ENCODE results near the gene SIK3.

SIK3 gene

DNA sequence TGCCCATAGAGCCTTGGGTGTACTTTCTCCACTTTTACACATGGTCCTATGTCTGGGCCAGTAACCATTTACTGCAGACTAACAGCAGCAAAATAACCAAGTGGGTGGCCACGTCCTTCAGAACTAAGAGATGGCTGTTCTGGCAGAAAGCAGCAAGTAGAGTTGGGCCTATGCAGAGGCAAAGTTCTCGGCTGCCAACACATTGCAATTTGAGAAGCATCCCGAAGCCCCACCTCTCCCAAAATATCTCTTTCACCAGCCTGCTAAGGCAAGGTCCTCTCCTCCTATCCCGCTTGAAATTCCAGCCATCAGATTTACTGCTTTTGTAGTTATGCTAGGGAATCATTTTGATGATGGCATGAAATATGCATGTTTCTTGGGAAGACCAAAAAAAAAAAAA, 142.3 kb downstream of the SIK3 start:
- no peak for DNase-seq

DNA sequence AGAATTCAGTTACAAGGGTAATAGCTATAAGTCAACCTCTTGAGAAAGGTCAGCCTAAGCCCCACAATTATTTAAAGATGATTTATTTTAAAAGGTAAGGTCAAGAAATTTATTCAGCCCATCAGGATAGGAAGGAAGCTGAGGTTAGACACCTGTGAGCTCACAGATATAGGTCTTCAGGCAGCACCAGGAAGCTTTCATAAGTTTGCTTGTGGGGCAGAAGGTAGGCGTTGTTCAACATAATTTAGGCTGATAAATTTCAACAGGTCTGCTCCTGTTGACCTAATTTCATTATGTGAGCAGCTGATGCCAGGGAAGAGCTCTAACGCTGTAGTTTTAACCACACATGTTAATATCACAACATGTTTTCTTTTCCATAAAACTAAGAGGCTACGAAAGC, 142.7 kb downstream of the SIK3 start:
- peak; percentile 43 for DNase-seq

DNA sequence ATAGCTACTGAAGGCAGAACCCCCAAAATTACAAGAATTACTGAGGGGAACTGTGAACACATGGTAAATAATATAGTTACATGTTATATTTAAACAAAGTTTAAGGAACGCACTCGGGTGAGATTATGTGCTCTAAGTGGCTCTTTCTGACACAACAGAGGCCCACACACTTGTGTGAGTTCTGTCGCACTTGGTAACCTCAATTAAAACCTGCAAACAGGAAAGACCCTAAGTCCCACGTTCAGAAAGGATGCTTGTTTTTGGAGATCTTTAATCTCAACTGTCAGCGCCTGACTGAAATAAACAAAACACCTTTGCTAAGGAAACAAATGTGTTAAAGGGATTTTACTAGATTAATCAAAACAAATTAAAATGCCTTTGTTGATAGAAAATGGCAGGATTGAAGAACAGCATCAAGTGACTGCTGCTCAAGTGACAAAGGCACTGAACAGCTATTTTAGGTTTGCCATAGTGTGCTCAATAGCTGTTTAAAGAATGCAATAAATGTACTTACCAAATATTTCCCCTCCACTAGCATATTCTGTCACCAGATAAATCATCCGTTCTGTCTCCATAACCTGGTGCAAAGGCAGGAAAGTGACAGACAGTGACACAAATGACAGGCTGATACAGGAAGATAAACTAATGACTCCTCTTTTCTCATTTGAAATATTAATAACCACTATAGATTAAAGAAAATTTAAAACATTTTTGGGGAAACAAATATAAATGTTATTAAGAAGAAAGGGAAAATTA, 144.5 kb downstream of the SIK3 start:
- DNase-seq: peak; percentile 54

DNA sequence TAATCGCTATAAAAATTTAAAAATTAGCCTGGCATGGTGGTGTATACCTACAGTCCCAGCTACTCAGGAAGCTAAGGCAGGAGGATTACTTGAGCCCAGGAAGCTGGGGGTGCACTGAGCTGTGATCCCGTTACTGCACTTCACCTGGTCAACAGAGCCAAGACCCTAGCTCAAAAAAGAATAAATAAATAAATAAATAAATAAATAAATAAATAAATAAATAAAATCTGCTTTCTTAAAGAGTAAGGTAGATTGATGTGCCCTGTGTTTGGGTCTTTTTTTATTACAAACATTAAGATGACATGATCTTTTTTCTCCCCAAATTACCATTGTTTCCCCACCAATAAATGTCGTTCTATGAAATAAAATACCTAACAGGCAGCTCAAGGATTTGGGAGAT, 146.5 kb downstream of the SIK3 start:
- DNase-seq: no peak

DNA sequence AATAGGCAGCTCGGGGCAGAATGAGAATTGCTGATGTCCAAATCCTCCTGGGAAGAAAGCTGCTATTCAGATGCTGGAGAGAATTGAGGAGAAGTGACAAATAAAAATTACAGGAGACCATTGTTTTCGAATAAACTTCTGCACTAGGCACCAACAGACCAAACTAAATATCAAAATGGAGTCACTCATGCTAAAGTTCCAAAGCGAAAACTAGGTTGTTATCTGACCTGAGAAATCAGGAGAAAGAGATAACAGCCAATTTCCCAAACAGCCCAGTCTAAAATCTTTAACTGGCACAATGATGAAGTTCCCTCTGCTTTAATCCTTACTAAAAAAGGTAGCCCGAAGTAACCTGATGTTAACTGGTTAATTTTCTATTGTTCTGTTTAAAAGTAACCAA, 148.0 kb downstream of the SIK3 start:
- DNase-seq: no peak

DNA sequence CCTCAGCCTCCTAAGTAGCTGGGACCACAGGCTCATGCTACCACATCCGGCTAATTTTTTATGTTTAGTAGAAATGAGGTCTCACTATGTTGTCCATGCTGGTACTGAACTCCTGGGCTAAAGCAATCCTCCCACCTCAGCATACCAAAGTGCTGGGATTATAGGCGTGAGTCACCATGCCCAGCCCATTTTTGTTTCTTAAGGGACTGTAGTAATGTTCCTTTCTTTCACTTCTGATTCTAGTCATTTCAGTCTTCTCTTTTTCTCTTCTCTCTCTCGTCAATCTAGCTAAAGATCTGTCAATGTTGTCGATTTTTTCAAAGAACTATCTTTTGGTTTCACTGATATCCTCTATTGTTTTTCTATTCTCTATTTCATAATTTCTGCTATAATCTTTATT, 149.8 kb downstream of the SIK3 start:
- DNase-seq: no peak

DNA sequence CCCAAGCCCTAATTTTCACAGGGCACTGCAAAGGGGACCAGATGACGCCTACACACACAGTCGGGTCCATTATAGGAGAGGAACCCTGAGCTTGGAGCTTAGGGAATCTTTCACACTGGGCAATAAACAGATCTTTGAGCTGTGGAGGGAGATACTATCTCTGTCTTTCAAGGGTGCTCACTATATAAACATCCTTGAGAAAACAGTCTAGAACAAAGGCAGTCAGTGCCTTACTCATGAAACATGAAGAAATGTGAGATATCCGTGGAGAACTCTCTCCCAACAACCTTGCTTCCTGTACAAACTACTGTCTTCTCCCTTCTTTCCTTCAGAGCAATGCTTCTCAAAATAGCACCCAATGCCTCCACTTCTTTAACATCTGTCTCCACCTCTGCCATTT, 151.8 kb downstream of the SIK3 start:
- no peak for DNase-seq

DNA sequence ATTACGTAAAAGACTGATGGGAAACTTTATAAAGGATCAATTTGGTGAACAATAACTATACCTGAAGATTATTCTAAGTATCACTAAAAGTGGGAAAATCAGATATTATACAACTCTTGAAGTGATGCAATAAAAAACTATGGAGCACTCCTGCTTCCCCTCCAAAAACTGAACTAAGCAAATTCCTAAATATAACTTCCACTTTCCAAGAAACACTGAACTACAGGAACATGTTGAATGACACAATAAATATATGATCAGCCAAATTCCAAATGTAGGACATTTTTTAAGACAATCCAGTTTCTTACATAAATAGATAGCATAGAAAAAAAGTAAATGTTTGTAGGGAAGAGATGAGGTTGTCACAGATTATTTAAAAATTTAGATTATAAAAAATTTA, 158.7 kb downstream of the SIK3 start:
- no peak for DNase-seq

DNA sequence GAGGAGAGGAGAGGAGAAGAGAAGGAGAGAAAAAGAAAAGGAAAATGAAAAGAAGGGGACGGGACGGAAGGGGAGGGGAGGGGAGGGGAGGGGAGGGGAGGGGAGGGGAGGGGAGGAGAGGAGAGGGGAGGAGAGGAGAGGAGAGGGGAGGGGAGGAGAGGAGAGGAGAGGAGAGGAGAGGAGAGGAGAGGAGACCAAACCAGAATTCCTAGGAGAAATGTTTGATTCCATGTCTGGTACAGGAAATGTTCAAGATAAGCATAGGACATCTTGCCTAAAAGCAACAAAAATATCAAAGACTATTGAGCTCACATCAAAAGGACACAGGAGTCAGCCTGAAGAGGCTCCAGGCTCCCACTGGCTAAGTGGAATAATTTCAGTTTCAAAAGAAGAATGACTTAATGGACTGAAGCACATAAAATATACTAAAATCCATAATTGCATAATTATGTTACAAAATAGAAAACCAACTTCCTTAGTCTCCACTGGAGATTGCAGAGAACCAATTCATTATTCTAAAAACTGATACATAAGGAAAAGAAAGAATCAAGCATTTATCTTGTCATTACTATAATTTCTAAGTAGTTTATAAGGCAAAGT, 159.7 kb downstream of the SIK3 start:
- no peak for DNase-seq

DNA sequence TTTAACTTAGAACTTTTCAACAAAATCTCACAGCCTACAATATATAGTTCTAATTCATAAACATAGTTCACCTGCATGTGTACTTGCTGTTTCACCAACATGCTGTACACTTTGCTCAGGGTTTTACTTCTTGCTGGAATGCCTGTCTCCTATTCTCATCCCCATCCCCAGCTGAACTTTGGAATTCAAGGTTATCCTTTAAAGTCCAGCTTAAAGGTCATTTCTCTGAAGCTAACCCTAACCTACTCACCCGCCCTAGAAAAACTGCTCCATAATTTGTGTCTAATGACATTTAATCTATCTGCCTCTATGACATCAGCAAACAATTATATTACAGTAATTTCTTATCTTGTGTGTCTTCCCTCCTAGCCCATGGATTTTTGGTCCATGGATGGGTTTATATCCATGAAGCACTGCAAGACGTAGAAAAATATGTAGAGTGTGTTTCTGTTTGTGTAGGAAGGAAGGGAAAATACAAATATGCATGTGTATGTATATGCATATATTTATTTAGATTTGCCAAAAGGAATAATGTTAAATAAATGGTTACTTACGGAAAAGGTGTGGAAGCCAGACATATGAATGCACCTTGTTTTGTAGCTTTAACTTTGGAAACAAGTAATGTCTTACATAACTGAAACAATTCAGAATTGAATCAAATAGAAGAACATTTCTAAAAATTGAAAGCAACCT, 161.3 kb downstream of the SIK3 start:
- DNase-seq: no peak

DNA sequence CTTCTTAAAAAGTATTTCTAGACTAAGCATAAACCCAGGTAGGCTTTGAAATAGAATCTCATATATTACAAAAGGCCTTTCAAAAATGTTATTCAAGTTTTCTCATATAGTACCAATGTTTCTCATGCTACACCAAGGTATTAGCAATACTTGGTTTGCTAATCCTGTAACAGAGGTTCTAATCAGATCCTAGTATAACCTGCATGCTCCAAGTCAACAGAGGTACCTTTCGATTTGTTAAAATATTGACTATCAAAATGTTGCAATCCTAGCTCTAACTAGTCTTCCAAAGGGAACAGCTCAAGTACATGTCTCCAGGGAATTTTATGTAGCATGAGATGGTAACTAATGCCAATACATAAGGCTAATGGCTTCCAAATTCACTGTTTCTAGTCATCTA, 162.7 kb downstream of the SIK3 start:
- no peak for DNase-seq

DNA sequence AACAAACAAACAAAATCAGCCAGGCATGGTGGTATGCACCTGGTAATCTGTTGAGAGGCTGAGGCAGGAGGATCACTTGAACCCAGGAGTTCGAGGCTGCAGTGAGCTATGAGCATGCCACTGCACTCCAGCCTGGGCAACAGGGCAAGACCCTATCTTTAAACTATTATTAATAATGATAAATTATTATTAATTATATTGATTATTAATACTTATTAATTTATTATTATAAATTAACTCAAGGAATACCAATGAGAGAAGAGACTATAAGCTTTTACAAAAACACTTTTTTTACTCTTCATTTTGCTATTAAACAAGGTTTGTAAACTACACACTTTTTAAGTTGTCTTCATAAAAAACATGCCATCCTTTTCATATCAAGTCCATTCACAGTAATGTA, 163.1 kb downstream of the SIK3 start:
- no peak for DNase-seq

DNA sequence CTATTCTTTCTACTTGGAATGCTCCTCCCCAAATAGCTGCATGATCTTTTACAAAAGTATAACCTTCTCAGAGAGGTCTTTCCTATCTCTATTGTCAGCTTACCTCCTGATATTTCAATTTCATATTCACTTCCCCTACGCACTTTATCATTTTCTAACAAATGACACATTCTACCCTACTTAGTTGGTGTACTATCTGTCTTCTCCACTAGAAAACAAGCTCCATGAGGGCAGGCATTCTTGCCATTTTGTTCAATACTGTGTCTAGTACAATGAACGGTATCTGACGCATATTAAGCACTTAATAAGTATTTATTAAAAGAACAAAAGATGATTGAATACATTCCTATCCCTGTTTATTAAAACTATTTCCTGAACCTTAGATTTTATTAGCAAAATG, 164.3 kb downstream of the SIK3 start:
- no peak for DNase-seq

DNA sequence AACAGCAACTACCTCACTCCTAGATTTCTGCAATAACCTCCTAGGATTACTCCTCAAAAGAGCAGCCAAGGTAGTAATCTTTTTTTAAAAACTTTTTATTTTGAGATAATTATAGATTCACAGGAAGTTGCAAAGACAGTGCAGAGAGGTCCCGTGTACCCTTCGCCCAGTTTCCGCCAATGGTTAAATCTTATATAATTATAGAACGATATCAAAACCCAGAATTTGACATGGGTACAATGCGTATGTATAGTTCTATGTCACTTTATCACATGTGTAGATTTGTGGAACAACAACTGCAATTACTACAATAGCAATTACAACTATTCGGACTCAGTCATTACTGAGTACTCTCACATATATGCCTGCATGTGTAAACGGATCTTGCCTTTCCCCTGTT, 166.0 kb downstream of the SIK3 start:
- DNase-seq: no peak

DNA sequence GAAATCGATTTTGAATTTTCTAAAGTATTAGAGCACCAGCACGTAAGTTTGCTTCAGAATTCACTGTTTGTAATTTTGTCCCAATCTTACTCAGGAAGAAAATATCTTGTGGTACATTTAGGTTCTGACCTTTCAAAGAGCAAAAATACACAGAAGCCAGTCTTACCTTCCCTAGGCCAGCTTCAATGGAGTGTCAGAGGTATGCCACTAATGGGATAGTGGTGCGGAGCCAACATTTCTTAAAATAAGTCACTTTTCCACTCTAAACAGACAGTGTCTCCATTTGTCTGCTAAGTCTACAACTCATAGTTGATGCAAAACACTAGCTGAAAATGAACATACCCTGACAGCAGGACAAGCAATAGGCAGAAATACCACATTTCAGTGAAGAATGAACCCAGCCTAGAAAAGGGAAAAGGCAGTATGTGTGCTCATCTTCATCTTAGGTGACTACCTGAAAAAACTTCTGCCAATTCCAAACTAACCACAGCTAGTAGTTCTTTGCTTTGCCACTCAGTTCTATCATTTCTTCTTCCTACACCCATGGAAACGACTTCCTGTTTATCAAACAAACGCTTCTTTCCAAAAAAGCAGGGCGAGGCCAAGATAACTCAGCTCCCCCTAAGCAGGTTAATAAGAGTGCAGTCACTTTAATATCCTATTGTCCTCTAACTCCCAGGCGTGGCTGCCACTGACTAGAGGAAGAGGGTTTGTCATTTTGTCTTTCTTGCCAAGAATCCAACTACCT, 166.8 kb downstream of the SIK3 start:
- peak; percentile 89 for DNase-seq

DNA sequence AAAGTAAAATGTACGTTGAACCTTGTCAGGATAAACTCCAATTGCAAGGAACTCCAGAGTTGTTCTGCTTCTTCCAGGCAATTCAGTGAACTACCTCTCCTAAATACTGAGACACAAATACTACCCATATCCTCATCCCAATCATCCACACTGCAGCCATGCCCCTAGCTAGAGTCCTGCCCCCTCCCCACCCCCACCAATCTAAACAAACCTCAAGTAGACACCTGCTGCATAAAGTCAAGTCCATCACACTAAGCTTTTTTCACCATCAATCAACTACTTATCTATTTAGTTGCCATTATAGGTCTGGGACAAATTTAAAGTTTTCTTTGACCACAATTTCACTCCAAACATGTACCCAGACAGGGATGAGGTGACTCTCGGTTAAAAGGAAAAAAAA, 167.6 kb downstream of the SIK3 start:
- DNase-seq: no peak

DNA sequence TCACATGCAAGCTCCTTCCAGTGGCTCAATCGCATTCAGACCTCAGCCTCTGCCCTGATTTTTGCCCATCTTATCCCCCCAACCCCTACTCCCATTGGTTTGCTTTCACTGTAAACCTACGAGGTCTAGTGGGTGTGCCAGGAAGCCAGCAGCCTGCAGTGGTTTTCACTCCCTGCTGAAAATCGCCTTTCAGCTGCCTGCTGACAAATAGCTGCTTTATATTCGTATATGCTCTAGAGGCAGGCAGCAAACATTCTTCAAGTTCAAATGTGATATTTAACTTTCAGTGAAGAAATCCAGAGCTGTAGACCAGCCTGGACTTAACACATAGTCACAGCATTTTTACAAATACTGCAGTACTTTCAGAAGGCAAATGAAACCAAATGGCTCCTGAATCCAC, 168.1 kb downstream of the SIK3 start:
- peak; percentile 73 for DNase-seq

DNA sequence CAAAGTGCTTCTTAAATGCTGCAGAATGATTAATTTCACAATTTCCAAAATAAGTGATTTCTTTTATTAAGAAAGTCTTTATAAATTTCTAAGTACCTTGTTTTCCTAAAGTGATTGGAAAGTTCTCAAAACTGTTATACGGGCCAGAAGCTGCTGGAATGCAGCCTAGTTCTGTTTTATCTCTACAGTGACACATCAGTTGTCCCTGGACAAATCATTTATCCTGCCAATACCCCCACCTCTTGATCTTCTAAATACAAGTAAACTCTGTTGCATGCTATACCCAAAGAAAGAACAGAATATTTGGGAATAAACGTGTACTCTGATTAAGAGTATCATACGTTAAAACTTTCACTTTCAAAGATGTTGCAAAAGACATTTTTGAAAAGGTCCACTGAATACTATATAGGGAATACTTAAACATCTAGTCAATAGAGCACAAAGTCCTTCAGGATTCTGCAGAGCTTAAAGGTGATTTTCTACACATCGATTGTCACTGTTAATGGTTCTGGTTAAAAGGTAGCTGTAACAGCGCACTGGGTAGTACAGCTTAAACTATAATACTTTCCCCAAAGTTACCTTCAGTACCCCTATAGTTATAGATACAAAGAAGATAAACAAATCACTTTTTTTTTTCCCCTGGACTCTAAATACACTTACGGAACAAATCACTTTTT, 168.7 kb downstream of the SIK3 start:
- no peak for DNase-seq

DNA sequence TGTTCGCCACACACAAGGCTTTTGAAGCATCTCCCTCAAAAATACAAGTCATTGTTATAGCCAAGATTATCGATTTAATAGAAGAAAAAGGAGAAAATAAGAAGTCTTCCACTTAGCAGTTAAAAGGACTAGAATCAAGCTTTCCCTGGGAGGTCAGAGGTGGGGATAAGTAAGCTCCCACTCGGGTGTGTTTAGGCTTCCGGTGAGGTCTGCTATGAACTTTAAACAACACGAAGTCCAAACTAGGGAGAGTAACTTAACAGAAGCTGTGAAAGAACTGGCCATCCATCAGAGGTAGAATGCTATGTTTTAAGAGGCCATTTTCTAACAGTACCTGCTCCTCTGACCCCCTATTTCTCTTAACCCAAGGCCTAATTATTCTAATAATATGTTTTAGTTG, 169.4 kb downstream of the SIK3 start:
- DNase-seq: no peak

DNA sequence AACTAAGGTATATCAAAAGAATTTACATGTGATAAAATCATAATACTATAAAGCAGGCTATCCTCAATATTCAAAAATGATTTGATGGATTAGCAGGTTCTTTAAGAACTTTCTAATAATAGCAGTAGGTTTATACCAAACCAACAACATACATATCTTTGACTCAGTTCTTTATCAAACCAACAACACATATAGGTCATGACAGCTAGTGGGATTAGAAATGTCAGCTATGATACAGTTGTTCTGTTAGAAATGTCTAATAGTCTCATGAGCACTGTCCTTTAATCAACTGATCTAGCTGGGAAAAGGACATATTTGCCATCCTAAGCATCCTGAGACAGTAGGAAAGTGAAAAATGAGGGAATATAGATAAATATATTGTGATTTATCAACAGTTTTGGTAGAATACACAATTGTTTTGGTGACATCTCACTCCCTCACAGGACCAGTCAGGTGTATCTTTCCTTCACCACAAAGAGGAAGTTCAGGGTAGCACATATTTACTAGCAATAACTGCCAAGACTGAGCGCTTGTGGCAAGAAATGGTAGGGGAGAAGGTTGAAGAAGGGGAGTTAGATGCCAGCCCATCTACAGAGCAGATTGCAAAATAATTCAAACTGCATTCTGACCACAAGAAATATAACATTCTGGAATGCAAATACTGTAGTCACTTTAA, 170.0 kb downstream of the SIK3 start:
- peak; percentile 73 for DNase-seq

DNA sequence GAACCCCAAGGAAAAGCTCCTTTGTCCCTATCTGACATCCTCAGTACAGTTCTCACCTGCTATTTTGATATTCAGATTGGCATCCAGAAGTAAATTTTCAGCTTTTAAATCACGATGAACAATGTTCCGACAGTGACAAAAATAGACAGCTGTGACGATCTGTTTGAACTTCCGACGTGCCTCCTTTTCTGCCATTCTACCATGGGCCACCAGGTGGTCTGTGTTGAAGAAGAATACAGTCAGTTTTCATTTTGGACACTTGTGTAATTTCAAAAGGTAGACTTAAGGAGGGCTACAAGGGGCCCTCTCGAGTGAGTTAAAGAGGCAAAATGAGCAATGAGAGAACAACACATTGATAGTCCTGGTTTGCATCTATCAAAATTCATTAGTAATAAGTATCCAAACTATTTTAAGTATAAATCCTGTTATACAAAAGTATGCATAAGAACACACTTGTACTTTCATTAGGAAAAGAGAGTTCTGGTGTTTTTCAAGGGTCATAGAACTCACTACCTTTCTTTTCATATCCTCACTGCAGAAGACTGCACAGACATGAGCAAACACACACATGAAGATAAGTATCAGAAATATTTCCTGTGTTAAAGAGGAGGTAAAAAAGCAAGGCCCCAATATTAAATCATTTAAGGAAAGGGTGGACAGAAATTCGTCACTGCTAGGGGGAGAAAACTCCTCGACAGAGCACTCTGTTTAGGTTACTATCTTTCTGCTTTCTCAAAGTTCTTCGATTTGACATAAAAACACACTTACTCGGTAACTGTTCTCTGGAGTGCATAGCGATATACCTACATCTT, 170.9 kb downstream of the SIK3 start:
- DNase-seq: peak; percentile 54

DNA sequence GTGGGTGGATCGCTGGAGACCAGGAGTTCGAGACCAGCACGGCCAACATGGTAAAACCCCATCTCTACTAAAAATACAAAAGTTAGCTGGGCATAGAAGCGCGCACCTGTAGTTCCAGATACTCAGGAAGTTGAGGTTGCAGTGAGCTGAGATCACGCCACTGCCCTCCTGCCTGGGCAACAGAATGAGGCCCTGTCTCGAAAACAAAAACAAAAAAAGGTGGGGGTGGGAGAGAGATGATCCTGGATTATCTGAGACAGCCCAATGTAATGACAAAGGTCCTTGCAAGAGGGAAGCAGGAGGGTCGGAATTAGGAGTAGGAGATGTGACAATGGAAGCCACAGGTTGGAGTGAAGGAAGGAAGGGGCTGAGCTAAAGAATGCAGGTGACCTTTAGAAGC, 173.2 kb downstream of the SIK3 start:
- peak; percentile 54 for DNase-seq

Measured in CD4-positive, alpha-beta T cell treated with Interleukin-4 for 4 hours (primary cell).